ENCODE data around the gene DCLRE1B.

GRCh38 chr1:113916974-113917373 lies 11.8 kb downstream of the DCLRE1B start:
- TF ChIP-seq CTCF (IDR thresholded peaks at IDR 0.05) (no peak), POLR2A (IDR thresholded peaks at IDR 0.05) (no peak)
